Prostate gland (tissue), 2 donors: Measurements from ENCODE around the gene CEPT1.

Source experiments
- CTCF ChIP-seq, 4 experiments: fragments of 200-600 bp in 2 of 4; fragments of 450-650 bp in 2 of 4; sonication (generic) in 2 of 4; IDR thresholded peaks; 1 replicate in 3 of 4; 2 replicates in 1 of 4; pipeline ENCODE4 v1.5.1; 2016 to 2019; ENCODE audit warnings: antibody characterized with exemption in 4 of 4, mild to moderate bottlenecking in 2 of 4, moderate library complexity in 2 of 4
- POLR2A ChIP-seq: fragments of 450-650 bp; IDR thresholded peaks from one replicate; pipeline ENCODE4 v1.6.1; 2016; ENCODE audit warnings: antibody characterized with exemption, mild to moderate bottlenecking
- POLR2AphosphoS5 ChIP-seq: sonication (generic); formaldehyde crosslinking; IDR thresholded peaks from one replicate; pipeline ENCODE4 v1.6.1; 2017; ENCODE audit warnings: antibody characterized with exemption

- TF ChIP-seq CTCF (IDR thresholded peaks at IDR 0.05) (no peak), POLR2AphosphoS5 (no peak), POLR2A (no peak)
Observed at GRCh38 chr1:111099289-111099688, 40.7 kb upstream of the CEPT1 start.
